RWPE1 (cell line): ENCODE measurements around the gene ACTN4.

ENCODE experiments used
- CTCF ChIA-PET: fragments of 350-600 bp; sonication (Branson Sonifier 250); formaldehyde crosslinking; extraction: SDS; loops from one replicate; lab custom pipeline; 2021; lab: Yijun Ruan, JAX
- POLR2A ChIA-PET: fragments of 400-600 bp; formaldehyde crosslinking; extraction: SDS; loops from one replicate; lab custom pipeline; 2020; ENCODE audit warnings: antibody characterized with exemption; ENCODE audit not compliant: low non-redundant PET; lab: Yijun Ruan, JAX
- DNase-seq: peaks from one replicate; pipeline ENCODE4 v3.0.0; 2012; ENCODE audit warnings: low spot score
- H3K27ac ChIP-seq: fragments of 450-650 bp; 2 replicates; pipeline ENCODE4 v1.5.1; 2017
- TF ChIP-seq, protein P1 (sequence below): fragments of 450-650 bp; conservative IDR thresholded peaks from 2 replicates; pipeline ENCODE4 v1.5.1; 2017; ENCODE audit warnings: low read depth, mild to moderate bottlenecking

Gene ACTN4

DNA sequence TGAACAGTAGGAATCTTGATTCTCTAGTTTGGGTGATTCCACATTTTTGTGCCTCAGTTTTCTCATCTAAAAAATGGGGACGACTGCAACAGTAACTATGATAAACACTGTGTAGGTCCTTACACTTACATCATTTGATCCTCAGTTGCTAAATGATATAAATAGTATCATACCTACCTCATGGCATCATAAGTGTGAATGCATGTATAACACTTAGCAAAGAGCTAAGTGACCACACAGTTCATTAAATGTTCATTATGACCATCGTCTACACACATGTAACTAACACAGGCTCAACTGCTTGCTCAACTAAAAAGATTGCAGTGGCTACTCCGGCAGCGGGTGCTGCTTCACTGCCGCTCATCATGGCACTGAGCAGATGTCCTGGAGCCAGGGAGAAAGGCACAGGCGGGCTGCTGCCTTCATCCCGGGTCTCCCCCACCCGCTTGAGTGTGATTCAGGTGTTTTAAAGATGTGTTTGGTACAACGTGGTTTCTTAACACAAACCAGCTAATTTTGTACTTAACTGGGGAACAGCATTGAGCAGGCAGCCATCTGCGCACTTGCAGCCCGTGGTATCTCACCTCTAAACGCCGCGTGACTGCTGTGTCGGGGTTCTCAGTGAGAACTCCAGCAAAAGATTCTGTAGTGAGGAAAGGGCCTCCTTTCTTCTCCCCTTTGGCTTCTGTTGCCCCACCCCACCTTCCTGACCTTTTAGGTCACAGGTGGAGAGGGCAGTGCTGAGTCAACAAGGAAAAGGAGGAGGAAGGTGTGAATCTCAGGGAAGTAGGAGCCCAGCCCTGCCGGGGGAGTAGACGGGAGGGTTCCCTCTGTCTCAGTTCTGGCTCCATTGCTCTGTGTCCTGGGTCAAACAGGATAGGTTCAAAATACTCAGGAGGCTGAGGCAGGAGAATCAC lies 11.7 kb upstream of the ACTN4 start:
- ChIA-PET POLR2A (no interaction called here), CTCF (interaction anchor here (0.6 to 2.2 kb wide), 7 partner anchors 10 to 202 kb away, joined by 3 to 11 read pairs (median 5); partner anchors contain the start of gene ACTN4)
- TF ChIP-seq, protein P1, sequence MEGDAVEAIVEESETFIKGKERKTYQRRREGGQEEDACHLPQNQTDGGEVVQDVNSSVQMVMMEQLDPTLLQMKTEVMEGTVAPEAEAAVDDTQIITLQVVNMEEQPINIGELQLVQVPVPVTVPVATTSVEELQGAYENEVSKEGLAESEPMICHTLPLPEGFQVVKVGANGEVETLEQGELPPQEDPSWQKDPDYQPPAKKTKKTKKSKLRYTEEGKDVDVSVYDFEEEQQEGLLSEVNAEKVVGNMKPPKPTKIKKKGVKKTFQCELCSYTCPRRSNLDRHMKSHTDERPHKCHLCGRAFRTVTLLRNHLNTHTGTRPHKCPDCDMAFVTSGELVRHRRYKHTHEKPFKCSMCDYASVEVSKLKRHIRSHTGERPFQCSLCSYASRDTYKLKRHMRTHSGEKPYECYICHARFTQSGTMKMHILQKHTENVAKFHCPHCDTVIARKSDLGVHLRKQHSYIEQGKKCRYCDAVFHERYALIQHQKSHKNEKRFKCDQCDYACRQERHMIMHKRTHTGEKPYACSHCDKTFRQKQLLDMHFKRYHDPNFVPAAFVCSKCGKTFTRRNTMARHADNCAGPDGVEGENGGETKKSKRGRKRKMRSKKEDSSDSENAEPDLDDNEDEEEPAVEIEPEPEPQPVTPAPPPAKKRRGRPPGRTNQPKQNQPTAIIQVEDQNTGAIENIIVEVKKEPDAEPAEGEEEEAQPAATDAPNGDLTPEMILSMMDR: no peak
- DNase-seq: no peak
- peak overlapping the region; percentile 84 for H3K27ac ChIP-seq

DNA sequence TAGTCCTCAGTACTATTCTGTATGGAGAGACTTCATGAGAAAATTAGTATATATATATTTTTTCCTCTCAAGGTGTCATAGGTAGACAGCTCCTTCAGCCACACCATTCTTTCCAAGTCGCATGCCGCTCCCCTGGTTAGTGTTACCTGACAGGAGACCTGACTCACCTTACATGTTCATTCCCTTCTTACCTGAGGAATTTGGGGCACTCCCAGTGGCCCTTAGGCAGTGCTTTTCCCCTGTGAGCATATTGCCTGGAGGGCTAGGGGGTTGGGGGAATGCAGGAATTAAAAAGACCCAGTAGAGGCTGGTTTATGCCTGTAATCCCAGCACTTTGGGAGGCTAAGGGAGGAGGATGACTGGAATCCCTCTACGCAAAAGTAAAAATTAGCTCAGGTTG lies 9.0 kb upstream of the ACTN4 start:
- DNase-seq: no peak
- peak overlapping the region; percentile 84 for H3K27ac ChIP-seq
- TF ChIP-seq, protein P1: no peak
- CTCF ChIA-PET: no interaction called here
- POLR2A ChIA-PET: interaction anchor here (1.0 kb wide), 1 partner anchor 25 kb away, joined by 3 read pairs; no protein-coding TSS in a partner anchor

DNA sequence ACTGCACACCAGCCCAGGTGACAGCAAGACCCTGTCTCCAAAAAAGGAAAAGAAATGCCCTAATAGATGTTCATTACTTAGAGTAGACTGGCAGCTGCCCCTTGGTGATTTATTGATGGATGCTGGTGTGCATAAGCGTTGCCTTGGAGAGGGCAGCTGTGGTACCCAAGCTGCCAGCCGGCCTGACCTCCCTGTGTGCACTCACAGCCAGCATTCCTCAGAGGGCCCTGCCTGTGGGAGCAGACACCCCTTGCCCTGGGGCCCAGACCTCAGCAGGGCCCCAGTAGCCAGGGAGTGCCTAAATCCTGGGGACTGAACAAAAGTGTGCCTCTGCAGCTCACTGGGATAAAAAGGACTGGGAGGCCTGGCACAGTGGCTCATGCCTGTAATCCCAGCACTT lies 7.8 kb upstream of the ACTN4 start:
- POLR2A ChIA-PET: interaction anchor here (0.6 kb wide), 1 partner anchor 19 kb away, joined by 3 read pairs; no protein-coding TSS in a partner anchor

DNA sequence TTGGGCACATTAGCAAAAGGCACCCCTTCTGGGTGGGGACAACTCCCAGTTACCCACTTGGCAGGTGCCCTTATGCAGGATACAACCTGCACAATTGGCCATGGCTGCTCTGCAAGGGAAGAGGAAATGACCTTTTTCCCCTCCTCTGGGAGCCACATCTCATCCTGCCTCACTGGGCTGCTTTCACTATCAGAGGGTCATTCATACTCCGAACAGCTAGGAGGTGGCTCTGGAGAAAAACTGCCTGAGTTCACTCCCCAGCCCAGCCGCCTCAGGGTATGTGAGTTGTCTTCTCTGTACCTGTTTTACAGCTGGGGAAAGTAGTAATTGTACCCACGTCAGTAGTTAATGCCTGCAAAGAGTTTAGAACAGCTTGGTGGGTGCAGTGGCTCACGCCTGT lies 7.1 kb upstream of the ACTN4 start:
- TF ChIP-seq, protein P1: no peak
- peak overlapping the region; percentile 84 for H3K27ac ChIP-seq
- ChIA-PET CTCF (interaction anchor here (0.6 to 0.7 kb wide), 2 partner anchors 8 to 1315 kb away, joined by 3 read pairs; no protein-coding TSS in a partner anchor), POLR2A (interaction anchor here (0.6 to 1.1 kb wide), 2 partner anchors 21 to 43 kb away, joined by 3 read pairs; partner anchors contain the start of gene EIF3K)
- no peak for DNase-seq

More for the DNA sequence above, 7.8 kb upstream of the ACTN4 start:
- TF ChIP-seq, protein P1: no peak
- CTCF ChIA-PET: interaction anchor here (0.6 to 1.1 kb wide), 3 partner anchors 13 to 95 kb away, joined by 3 to 6 read pairs (median 6); no protein-coding TSS in a partner anchor
- no peak for DNase-seq
- peak overlapping the region; percentile 84 for H3K27ac ChIP-seq

DNA sequence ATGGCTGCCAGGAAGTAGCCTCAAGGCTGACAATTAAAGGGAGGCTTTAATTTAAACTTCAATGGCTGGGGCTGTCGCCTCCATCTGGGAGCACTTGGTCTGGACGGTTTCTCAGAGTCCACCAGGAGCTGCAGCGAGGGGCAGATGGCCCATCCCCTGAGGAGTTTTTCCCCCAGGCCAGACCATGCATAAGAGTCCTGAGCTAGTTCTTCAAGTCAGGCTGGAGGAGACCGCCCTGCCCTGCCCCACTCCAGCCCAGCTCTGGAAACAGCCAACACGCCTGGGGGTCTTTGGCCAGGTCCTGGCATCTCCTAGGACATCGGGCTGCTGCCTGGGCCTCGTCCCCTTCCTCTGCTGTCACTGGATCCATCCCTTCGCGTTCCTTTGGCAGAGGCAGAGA lies 5.3 kb upstream of the ACTN4 start:
- peak overlapping the region; percentile 84 for H3K27ac ChIP-seq
- POLR2A ChIA-PET: interaction anchor here (0.7 kb wide), 1 partner anchor 67 kb away, joined by 3 read pairs; no protein-coding TSS in a partner anchor
- CTCF ChIA-PET: interaction anchor here (0.5 to 1.0 kb wide), 2 partner anchors 157 to 246 kb away, joined by 4 to 6 read pairs; no protein-coding TSS in a partner anchor

More for the DNA sequence above, 5.3 kb upstream of the ACTN4 start:
- DNase-seq: no peak
- TF ChIP-seq, protein P1: no peak
